Rectal smooth muscle tissue (tissue), 1 donor: ENCODE results near the gene XPR1.

Source experiments
- H3K27ac ChIP-seq: one replicate; pipeline ENCODE4 v1.7.0; 2013; ENCODE audit warnings: low read depth, low read length, inconsistent platforms
- H3K27me3 ChIP-seq: one replicate; pipeline ENCODE4 v1.7.0; 2013; ENCODE audit warnings: low read length; ENCODE audit not compliant: control insufficient read depth, insufficient read depth
- H3K36me3 ChIP-seq: one replicate; pipeline ENCODE4 v1.7.0; 2013; ENCODE audit warnings: low read length; ENCODE audit not compliant: control insufficient read depth, insufficient read depth
- H3K4me1 ChIP-seq: one replicate; pipeline ENCODE4 v1.7.0; 2013; ENCODE audit warnings: low read length; ENCODE audit not compliant: control insufficient read depth, insufficient read depth
- H3K4me3 ChIP-seq: one replicate; pipeline ENCODE4 v1.7.0; 2013; ENCODE audit warnings: low read length
- H3K9ac ChIP-seq: one replicate; pipeline ENCODE4 v1.7.0; 2013; ENCODE audit warnings: low read length

XPR1 gene

DNA sequence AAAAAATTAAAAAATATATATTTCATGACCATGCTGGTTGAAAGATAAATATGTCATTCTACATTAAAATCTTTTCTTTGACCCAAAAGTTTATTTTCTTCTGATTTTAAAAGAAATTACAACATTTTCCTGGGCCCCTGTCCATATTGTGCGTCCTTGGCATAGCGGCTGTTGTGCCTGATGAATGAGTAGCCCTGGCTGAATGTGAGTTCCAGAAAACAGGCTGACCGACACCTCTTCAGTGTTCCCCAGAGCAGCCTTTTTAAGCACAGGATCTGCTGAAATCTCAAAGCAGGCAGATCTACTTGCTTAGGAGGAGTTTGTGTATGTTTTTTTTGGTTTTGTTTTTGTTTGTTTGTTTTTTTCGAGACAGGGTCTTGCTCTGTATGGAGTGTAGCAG, 300.6 kb downstream of the XPR1 start:
- H3K4me1 ChIP-seq = peaks cover 16% of the 10 kb centered on the region
- no peak overlapping the region for H3K27ac ChIP-seq
- peaks cover 4% of the 10 kb centered on the region for H3K36me3 ChIP-seq
- H3K4me3 ChIP-seq = no peak overlapping the region
- H3K9ac ChIP-seq = no peak overlapping the region
- no peaks in the 10 kb centered on the region for H3K27me3 ChIP-seq

DNA sequence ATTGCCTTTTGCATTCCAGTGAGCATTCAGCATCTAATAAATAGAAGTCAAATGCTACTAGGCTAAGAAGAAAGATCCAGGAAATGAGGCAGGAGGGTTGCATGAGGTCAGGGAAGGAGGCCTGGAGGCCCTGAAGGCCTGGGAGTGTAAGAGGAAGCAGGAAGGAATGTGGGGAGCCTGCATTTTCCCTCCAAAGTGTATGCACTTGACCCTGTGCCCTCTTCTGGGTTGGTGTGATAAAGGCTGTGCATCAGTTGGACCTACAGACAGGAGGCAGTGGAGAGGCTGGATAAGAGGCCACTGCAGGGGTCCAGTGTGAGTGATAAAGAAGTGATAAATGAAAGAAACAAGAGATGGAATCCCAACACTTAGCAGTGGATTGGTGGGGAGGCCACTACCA, 301.3 kb downstream of the XPR1 start:
- no peaks in the 10 kb centered on the region for H3K27me3 ChIP-seq
- H3K4me1 ChIP-seq = peaks cover 8% of the 10 kb centered on the region
- no peak overlapping the region for H3K9ac ChIP-seq
- no peak overlapping the region for H3K4me3 ChIP-seq
- no peak overlapping the region for H3K27ac ChIP-seq
- H3K36me3 ChIP-seq = peaks cover 4% of the 10 kb centered on the region

DNA sequence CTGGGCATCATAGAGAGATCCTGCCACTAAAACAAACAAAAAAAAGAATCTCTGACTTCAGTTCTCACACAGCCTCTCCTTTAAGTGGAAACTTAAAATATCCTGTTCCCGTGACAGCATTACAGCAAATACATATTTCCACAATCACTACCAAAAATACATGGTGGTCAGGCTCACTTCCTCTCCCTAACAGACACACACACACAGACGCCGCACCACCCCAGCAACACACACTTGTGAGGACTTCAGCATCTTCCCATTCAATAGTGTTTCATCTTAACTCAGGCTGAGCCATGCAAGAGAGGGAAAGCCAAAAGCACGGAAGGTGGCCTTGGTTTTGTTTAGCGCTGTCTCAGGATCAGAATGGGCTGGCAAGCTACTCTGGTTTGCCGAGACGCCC, 302.7 kb downstream of the XPR1 start:
- H3K9ac ChIP-seq = no peak overlapping the region
- no peak overlapping the region for H3K27ac ChIP-seq
- H3K27me3 ChIP-seq = no peaks in the 10 kb centered on the region
- no peaks in the 10 kb centered on the region for H3K4me1 ChIP-seq
- no peak overlapping the region for H3K4me3 ChIP-seq
- H3K36me3 ChIP-seq = peaks cover under 1% of the 10 kb centered on the region

DNA sequence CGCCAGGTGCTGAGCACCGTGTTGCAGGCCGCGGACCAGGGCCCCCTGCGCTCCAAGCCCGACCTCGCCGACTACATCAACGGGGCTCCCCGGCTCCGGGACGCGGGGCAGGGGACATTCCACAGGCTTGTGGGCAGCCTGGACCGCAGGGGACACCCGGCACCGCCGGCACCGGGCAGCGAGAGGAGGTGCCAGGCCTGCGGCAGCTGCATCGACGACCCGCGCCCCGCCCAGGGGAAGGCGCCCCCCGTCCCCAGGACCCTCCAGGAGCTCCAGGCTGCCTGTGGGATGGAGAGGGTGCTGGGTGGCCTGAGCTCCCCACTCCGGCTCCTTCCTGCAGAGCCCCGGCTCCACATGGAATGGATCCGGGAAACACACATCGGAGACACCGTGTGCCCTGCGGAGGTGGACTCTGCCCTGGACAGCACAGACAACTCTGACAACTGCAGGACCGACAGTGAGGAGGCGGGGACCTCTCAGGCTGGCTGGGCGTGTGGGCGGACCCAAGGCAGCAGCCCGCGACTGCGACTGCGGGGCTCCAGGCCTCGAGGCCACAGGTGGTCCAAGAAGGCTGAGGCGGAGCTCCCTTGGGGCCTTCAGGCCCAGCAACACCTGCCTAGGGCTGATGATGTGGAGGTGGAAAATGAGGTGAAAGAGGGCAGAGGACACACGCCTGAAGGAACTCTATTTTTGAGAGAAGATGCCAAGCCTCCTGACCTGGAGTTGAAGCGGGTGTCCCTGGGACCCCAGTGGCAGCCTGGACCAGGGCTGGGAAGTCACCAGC, 303.7 kb downstream of the XPR1 start:
- Histone ChIP-seq H3K9ac (no peak overlapping the region), H3K4me1 (no peaks in the 10 kb centered on the region), H3K27ac (no peak overlapping the region), H3K36me3 (no peaks in the 10 kb centered on the region), H3K4me3 (no peak overlapping the region), H3K27me3 (no peaks in the 10 kb centered on the region)

DNA sequence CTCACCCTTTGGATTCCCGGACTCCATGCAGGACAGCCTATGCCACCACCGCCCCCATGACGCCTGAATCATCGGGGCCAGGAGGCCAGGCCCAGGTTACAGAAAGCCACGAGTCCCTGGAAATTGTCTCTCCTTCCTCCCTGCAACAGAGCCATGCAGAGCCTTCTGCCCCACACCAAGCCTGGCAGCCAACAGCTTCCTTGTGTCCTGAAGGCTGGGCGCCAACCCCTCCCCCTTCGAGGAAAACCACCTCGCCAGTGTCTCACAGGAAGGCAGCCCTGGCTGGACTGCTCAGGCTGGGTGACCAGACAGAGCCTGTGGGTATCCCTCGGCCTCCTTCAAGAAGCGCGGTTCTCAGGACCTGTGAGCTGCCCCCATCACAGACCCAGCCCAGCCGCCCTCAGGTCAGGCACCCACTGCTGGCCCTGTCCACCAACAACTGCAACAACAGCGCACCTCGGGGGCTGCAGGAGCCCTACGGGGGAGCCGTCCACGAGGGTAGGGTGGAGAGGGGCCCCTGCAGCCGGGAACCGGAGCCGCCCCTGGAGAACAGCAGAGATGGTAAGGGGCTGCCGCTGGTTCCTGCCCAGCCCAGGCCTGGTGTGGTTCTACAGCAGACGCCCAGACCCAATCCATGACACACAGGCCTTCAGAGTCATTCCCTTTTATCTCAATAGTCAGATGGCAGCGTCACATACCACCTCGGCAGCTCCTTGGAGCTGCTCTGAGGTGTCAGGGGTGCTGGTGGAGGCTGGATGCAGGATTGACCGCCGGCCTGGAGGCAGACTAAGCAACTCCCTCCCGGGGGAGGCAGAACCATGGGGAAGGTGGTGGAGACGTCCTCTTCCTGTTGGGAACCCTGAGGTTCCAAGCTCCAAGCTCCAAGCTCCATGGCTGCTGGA, 304.5 kb downstream of the XPR1 start:
- no peak overlapping the region for H3K27ac ChIP-seq

DNA sequence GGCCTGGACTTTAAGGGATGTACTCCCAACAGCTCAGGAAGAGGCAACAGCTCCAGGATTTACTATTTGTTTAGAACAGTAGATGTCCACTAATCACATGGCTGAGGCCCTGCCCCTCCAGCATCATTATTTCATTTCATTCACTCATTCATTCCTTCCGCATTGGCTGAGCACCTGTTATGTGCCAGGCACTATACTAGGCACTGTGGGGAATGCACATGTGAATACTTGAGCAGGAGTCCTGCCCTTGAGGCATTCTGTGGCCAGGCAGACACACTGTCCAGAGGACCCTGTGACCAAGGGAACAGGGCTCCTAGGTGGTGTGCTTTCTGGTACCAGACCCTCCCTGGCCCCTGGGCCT, 305.2 kb downstream of the XPR1 start:
- H3K27me3 ChIP-seq = no peaks in the 10 kb centered on the region
- no peaks in the 10 kb centered on the region for H3K36me3 ChIP-seq
- no peak overlapping the region for H3K9ac ChIP-seq
- no peak overlapping the region for H3K27ac ChIP-seq
- no peak overlapping the region for H3K4me3 ChIP-seq
- H3K4me1 ChIP-seq = no peaks in the 10 kb centered on the region

More for the DNA sequence above, 304.5 kb downstream of the XPR1 start:
- Histone ChIP-seq H3K4me1 (no peaks in the 10 kb centered on the region), H3K36me3 (no peaks in the 10 kb centered on the region), H3K9ac (no peak overlapping the region), H3K4me3 (no peak overlapping the region), H3K27me3 (no peaks in the 10 kb centered on the region)

DNA sequence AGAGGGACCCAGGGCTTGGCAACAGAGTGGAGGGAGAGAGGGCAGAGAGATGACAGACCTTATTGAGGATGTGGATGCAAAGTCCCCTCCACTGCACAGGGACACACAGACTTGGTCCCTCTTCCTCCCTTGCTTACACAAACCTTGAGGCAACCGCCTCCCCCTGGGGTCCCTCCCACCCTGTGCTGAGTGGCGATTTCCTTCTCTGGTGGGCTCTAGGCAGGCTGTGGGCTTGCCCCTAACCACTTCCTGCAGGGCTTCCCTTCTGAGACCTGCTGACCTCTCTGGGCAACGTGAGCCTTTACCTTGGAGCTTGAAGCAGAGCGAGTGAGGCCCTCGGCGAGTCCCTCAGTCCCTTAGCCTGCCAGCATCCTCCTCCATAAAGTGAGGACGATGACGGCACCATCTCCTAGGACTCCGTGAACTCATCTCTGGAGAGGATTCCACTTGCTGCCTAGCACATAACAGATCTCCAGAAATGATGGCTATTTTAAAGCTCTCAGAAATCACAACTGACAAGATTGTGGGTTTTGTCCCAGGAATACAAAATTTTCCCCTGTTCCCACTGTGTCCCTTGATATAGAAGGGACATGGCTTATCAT, 305.9 kb downstream of the XPR1 start:
- Histone ChIP-seq H3K27ac (no peak overlapping the region), H3K27me3 (no peaks in the 10 kb centered on the region), H3K4me1 (no peaks in the 10 kb centered on the region), H3K4me3 (no peak overlapping the region), H3K9ac (no peak overlapping the region), H3K36me3 (no peaks in the 10 kb centered on the region)

DNA sequence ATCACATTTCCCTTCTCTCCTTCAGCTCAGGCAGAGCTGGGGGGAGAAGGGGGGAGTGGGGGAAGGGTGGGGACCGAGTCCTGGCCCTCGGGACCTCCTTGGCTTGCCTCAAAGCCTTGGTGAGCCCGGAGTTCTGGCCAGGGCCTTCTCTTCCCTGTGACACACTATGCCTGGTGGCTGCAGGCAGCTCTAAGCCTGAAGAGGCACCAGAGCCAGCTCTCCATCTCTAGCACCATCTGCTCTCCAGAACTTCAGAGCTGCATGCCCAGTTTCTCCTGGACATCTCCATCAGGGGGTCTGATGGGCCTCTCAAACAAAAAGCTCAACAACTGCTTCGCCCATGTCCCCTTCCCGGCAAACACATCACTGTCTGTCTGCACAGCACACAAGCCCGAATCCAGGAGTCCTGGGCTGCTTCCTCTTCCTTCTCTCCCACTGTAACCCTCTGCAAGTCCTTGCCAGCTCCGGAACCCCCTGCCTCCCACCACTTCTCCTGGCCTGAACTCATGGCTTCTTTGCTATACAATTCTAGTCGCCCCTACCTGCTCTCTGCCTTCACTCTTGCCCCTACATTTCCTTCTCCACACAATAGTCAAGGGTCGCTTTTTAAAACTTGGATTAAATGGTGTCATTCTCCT, 307.4 kb downstream of the XPR1 start:
- H3K27me3 ChIP-seq = no peaks in the 10 kb centered on the region
- H3K4me1 ChIP-seq = no peaks in the 10 kb centered on the region
- H3K9ac ChIP-seq = no peak overlapping the region
- H3K4me3 ChIP-seq = no peak overlapping the region
- H3K36me3 ChIP-seq = no peaks in the 10 kb centered on the region
- no peak overlapping the region for H3K27ac ChIP-seq

DNA sequence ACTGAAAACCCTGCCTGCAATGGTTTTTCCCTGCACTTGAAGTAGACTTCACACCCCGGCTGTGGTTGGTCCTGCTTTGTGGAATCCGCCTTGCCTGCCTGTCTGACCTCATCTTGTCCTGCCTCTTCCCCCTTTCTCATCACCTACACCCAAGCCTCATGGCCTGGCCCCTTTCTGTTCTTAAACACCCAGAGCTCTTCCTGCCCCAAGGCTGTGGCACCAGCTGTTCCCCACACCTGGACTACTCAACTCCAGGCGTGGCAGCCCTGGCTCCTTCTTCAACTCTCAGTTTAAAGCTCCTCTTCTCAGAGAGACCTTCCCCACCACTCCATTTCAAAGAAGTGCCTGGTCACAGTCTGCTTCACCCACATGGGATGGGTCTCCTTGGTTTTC, 307.9 kb downstream of the XPR1 start:
- no peaks in the 10 kb centered on the region for H3K36me3 ChIP-seq
- H3K27ac ChIP-seq = no peak overlapping the region
- no peaks in the 10 kb centered on the region for H3K27me3 ChIP-seq
- no peaks in the 10 kb centered on the region for H3K4me1 ChIP-seq
- no peak overlapping the region for H3K9ac ChIP-seq
- H3K4me3 ChIP-seq = no peak overlapping the region
